H1 (cell line): ENCODE results near the gene LRP5. TPM values are rescaled to one million over a fixed set of nuclear protein-coding genes. Genes with fewer than 3 reads are reported as not detected.

Source experiments
- CTCF ChIA-PET: fragments of 300-600 bp; sonication (Branson Sonifier 250); formaldehyde crosslinking; loops from one replicate; lab custom pipeline; 2021; ENCODE audit not compliant: partially characterized antibody; lab: Charles Lee
- POLR2A ChIA-PET: fragments of 300-600 bp; sonication (Branson Sonifier 250); formaldehyde crosslinking; loops from one replicate; lab custom pipeline; 2021; ENCODE audit warnings: inconsistent platforms; ENCODE audit not compliant: partially characterized antibody; lab: Charles Lee
- DNase-seq, 2 experiments: peaks; one replicate each; pipeline versions ENCODE4 v3.0.0 to v3.0.0-alpha.2; 2010 to 2022; ENCODE audit warnings: low spot score in 2 of 2, low read depth in 1 of 2, mixed read lengths in 1 of 2
- FAIRE-seq: peaks from 2 replicates; lab custom pipeline; 2011; peaks lifted over from hg19 to GRCh38; lab: Jason Lieb, UNC
- H2AFZ ChIP-seq: 2 replicates; pipeline ENCODE4 v1.8.1; 2012; ENCODE audit warnings: low read length, inconsistent platforms
- H2AK5ac ChIP-seq: 2 replicates; pipeline ENCODE4 v1.6.1; 2013; ENCODE audit warnings: low read depth, low read length
- H2BK120ac ChIP-seq: replicated peaks from 2 replicates; pipeline ENCODE3; 2013; ENCODE audit warnings: low read depth, low read length, inconsistent platforms
- H2BK12ac ChIP-seq: 2 replicates; pipeline ENCODE4 v1.6.1; 2013; ENCODE audit warnings: low read depth, low read length
- H2BK15ac ChIP-seq: 2 replicates; pipeline ENCODE4 v1.6.1; 2013; ENCODE audit warnings: low read length
- H2BK20ac ChIP-seq: 2 replicates; pipeline ENCODE4 v1.6.1; 2013; ENCODE audit warnings: low read length
- H2BK5ac ChIP-seq: 2 replicates; pipeline ENCODE4 v1.6.1; 2013; ENCODE audit warnings: low read depth, low read length
- H3K14ac ChIP-seq: 2 replicates; pipeline ENCODE4 v1.6.1; 2013; ENCODE audit warnings: inconsistent platforms; ENCODE audit not compliant: insufficient read length
- H3K18ac ChIP-seq: 2 replicates; pipeline ENCODE4 v1.6.1; 2013; ENCODE audit warnings: low read length; ENCODE audit errors: extremely low read depth
- H3K23ac ChIP-seq: 2 replicates; pipeline ENCODE4 v1.6.1; 2013; ENCODE audit warnings: inconsistent platforms; ENCODE audit not compliant: insufficient read length
- H3K23me2 ChIP-seq: 2 replicates; pipeline ENCODE4 v1.6.1; 2013; ENCODE audit warnings: low read depth, low read length
- H3K27ac ChIP-seq: 2 replicates; pipeline ENCODE4 v1.6.1; 2011; ENCODE audit warnings: low read depth, low read length, inconsistent platforms
- H3K27me3 ChIP-seq, 4 experiments: replicated peaks in 1 of 4; 1 replicate in 1 of 4; 2 replicates in 3 of 4; pipeline versions ENCODE4 v1.6.1 to v1.8.1; 2011 to 2013; ENCODE audit warnings: low read length in 3 of 4, mild to moderate bottlenecking in 3 of 4, inconsistent platforms in 2 of 4, mixed read lengths in 2 of 4, moderate library complexity in 1 of 4; ENCODE audit not compliant: control insufficient read depth in 3 of 4, insufficient read depth in 3 of 4; ENCODE audit errors: extremely low read depth in 1 of 4
- H3K36me3 ChIP-seq, 4 experiments: 2 replicates each; pipeline versions ENCODE4 v1.6.1 to v1.8.1; 2011 to 2013; ENCODE audit warnings: mild to moderate bottlenecking in 4 of 4, low read length in 3 of 4, moderate library complexity in 2 of 4, control low read depth in 1 of 4, inconsistent platforms in 1 of 4; ENCODE audit not compliant: insufficient read depth in 4 of 4, control insufficient read depth in 2 of 4
- H3K4ac ChIP-seq: replicated peaks from 2 replicates; pipeline ENCODE3; 2013; ENCODE audit warnings: low read length, low read depth, mixed read lengths, inconsistent platforms; ENCODE audit not compliant: insufficient read length
- H3K4me1 ChIP-seq, 4 experiments: replicated peaks in 1 of 4; 1 replicate in 1 of 4; 2 replicates in 3 of 4; pipeline versions ENCODE4 v1.6.1 to v1.8.1; 2011 to 2013; ENCODE audit warnings: low read length in 3 of 4, inconsistent platforms in 2 of 4, mixed read lengths in 1 of 4; ENCODE audit not compliant: insufficient read depth in 4 of 4, control insufficient read depth in 3 of 4
- H3K4me2 ChIP-seq, 2 experiments: 2 replicates each; pipeline versions ENCODE4 v1.6.1 to v1.8.1; 2011 to 2013; ENCODE audit warnings: low read depth in 2 of 2, low read length in 2 of 2, control low read depth in 1 of 2, inconsistent platforms in 1 of 2, mild to moderate bottlenecking in 1 of 2; ENCODE audit not compliant: insufficient read depth in 1 of 2
- H3K4me3 ChIP-seq, 4 experiments: fragments of 200-600, 300-600 bp in 1 of 4; sonication (generic), shearing (Covaris generic), sonication (Bioruptor Twin) in 1 of 4; 2 replicates each; pipeline versions ENCODE4 v1.5.1 to v1.8.1; 2011 to 2016; ENCODE audit warnings: low read length in 4 of 4, low read depth in 3 of 4, control low read depth in 2 of 4, inconsistent platforms in 2 of 4, mild to moderate bottlenecking in 2 of 4, mixed read lengths in 1 of 4, moderate library complexity in 1 of 4; ENCODE audit not compliant: insufficient read depth in 2 of 4; ENCODE audit errors: extremely low read depth in 1 of 4
- H3K56ac ChIP-seq: replicated peaks from 2 replicates; pipeline ENCODE3; 2013; ENCODE audit warnings: low read depth, mild to moderate bottlenecking, mixed read lengths, low read length, inconsistent platforms; ENCODE audit not compliant: insufficient read length
- H3K79me1 ChIP-seq: 2 replicates; pipeline ENCODE4 v1.6.1; 2013; ENCODE audit warnings: low read depth, low read length, control low read depth
- H3K79me2 ChIP-seq, 2 experiments: 2 replicates each; pipeline versions ENCODE4 v1.6.1 to v1.8.1; 2012 to 2013; ENCODE audit warnings: low read length in 2 of 2, mild to moderate bottlenecking in 2 of 2, inconsistent platforms in 1 of 2; ENCODE audit not compliant: insufficient read depth in 2 of 2, control insufficient read depth in 1 of 2
- H3K9ac ChIP-seq, 4 experiments: replicated peaks in 1 of 4; 1 replicate in 1 of 4; 2 replicates in 3 of 4; pipeline versions ENCODE4 v1.6.1 to v1.8.1; 2011 to 2013; ENCODE audit warnings: low read depth in 3 of 4, low read length in 3 of 4, control low read depth in 2 of 4, mild to moderate bottlenecking in 2 of 4, moderate library complexity in 2 of 4, inconsistent platforms in 1 of 4; ENCODE audit errors: extremely low read depth in 1 of 4
- H3K9me3 ChIP-seq, 2 experiments: 2 replicates each; pipeline versions ENCODE4 v1.6.1 to v1.8.1; 2012 to 2013; ENCODE audit warnings: mild to moderate bottlenecking in 2 of 2, moderate library complexity in 2 of 2, control low read depth in 1 of 2, inconsistent platforms in 1 of 2, low read depth in 1 of 2, low read length in 1 of 2, mixed read lengths in 1 of 2; ENCODE audit not compliant: insufficient read depth in 2 of 2
- H4K20me1 ChIP-seq, 2 experiments: replicated peaks in 1 of 2; 2 replicates each; pipeline versions ENCODE3 to v1.8.1; 2011 to 2013; ENCODE audit warnings: inconsistent platforms in 2 of 2, low read length in 2 of 2, mild to moderate bottlenecking in 1 of 2; ENCODE audit not compliant: insufficient read depth in 2 of 2, control insufficient read depth in 1 of 2
- H4K5ac ChIP-seq: 2 replicates; pipeline ENCODE4 v1.6.1; 2013; ENCODE audit warnings: low read length, low read depth, mixed read lengths, inconsistent platforms; ENCODE audit not compliant: insufficient read length
- H4K8ac ChIP-seq: 2 replicates; pipeline ENCODE4 v1.8.0; 2013; ENCODE audit warnings: mild to moderate bottlenecking, moderate library complexity, low read length, inconsistent platforms; ENCODE audit not compliant: insufficient read depth; ENCODE audit errors: extremely low read depth
- H4K91ac ChIP-seq: replicated peaks from 2 replicates; pipeline ENCODE3; 2013; ENCODE audit warnings: low read length, mixed read lengths, inconsistent platforms; ENCODE audit not compliant: insufficient read length
- ASH2L ChIP-seq: fragments of 200-600, 300-600 bp; sonication (generic); IDR thresholded peaks from one replicate; pipeline ENCODE4 v1.7.1; 2017; ENCODE audit warnings: low read length
- CREB1 ChIP-seq: IDR thresholded peaks from 2 replicates; pipeline ENCODE4 v1.6.1; 2012; ENCODE audit warnings: inconsistent platforms
- GTF2F1 ChIP-seq: IDR thresholded peaks from 2 replicates; pipeline ENCODE4 v1.6.1; 2012; ENCODE audit warnings: low read depth, low read length, improper control_type of control experiment, borderline replicate concordance
- NANOG ChIP-seq: IDR thresholded peaks from 2 replicates; pipeline ENCODE4 v1.6.1; 2011; ENCODE audit warnings: low read length, low read depth, mild to moderate bottlenecking, inconsistent platforms; ENCODE audit not compliant: insufficient read depth, poor library complexity, severe bottlenecking
- POU5F1 ChIP-seq: IDR thresholded peaks from 2 replicates; pipeline ENCODE4 v1.6.1; 2011; ENCODE audit warnings: low read depth, mild to moderate bottlenecking, low read length, moderate library complexity
- RBBP5 ChIP-seq: IDR thresholded peaks from 2 replicates; pipeline ENCODE4 v1.7.1; 2012; ENCODE audit warnings: low read depth, mild to moderate bottlenecking, inconsistent platforms, low read length, moderate library complexity, borderline replicate concordance
- RNF2 ChIP-seq: fragments of 200-900, 300-1000 bp; sonication (generic); IDR thresholded peaks from 2 replicates; pipeline ENCODE4 v1.7.1; 2016; ENCODE audit warnings: borderline replicate concordance, low read depth, mild to moderate bottlenecking, antibody characterized with exemption, low read length; ENCODE audit not compliant: poor library complexity, severe bottlenecking; ENCODE audit errors: missing control alignments
- RXRA ChIP-seq: IDR thresholded peaks from 2 replicates; pipeline ENCODE4 v1.6.1; 2011; ENCODE audit warnings: low read depth, mild to moderate bottlenecking, low read length, moderate library complexity; ENCODE audit not compliant: insufficient read depth
- SAP30 ChIP-seq: fragments of 300-600 bp; sonication (generic); IDR thresholded peaks from 2 replicates; pipeline ENCODE4 v1.7.1; 2012; ENCODE audit warnings: low read length, moderate library complexity, mild to moderate bottlenecking, inconsistent platforms; ENCODE audit not compliant: insufficient read depth, insufficient replicate concordance
- SP2 ChIP-seq: IDR thresholded peaks from 2 replicates; pipeline ENCODE4 v1.6.1; 2012; ENCODE audit warnings: mild to moderate bottlenecking, low read length, inconsistent platforms
- TBP ChIP-seq: IDR thresholded peaks from 2 replicates; pipeline ENCODE4 v1.6.1; 2011; ENCODE audit warnings: low read depth, low read length, improper control_type of control experiment
- TCF12 ChIP-seq: IDR thresholded peaks from 2 replicates; pipeline ENCODE4 v1.6.1; 2011; ENCODE audit warnings: low read depth, mild to moderate bottlenecking, low read length
- YY1 ChIP-seq: IDR thresholded peaks from 2 replicates; pipeline ENCODE4 v1.6.1; 2011; ENCODE audit warnings: low read depth, mild to moderate bottlenecking, low read length
- WGBS, 2 experiments: shearing (Covaris generic) in 1 of 2; methylation state at CpG; one replicate each; pipeline versions ENCODE4 v1.1.6 to v1.1.7; 2013 to 2015; ENCODE audit warnings: low lambda C conversion rate in 2 of 2, mixed read lengths in 2 of 2, inconsistent platforms in 1 of 2, low coverage in 1 of 2, missing lambda C conversion rate in 1 of 2; ENCODE audit not compliant: insufficient replicate concordance in 2 of 2, insufficient coverage in 1 of 2, insufficient read length in 1 of 2; ENCODE audit errors: extremely low coverage in 1 of 2, missing lambda C conversion rate in 1 of 2; 5-methylcytosine and 5-hydroxymethylcytosine counted together
- polyA plus RNA-seq, 7 experiments: library from polyadenylated mRNA; depleted of rRNA in 3 of 7; stranded (reverse) in 5 of 7; unstranded in 2 of 7; fragments of >200 nt in 5 of 7; fragments of 200-250 nt in 2 of 7; gene quantifications; 1 replicate in 5 of 7; 2 replicates in 1 of 7; 4 replicates in 1 of 7; pipeline versions ENCODE4 v1.2.1 to v1.2.3, GENCODE V29; 2011 to 2013; ENCODE audit warnings: missing spikeins in 2 of 7, mixed read lengths in 2 of 7
- total RNA-seq: library from RNA; stranded (reverse); fragmentation: NEBNext Ultra II Directional; extraction: Animal tissue kit (Norgen Biotek cat#: 25700); gene quantifications from 2 replicates; pipeline ENCODE4 v1.2.1, GENCODE V29; 2021
- TF ChIP-seq, protein P1 (sequence below): IDR thresholded peaks from 2 replicates; pipeline ENCODE4 v1.6.1; 2011; ENCODE audit warnings: low read depth, mild to moderate bottlenecking, low read length; ENCODE audit not compliant: insufficient read depth

Gene LRP5
- total and polyA plus RNA-seq, 2 of the 8 experiments (the other 6 are each of a cell fraction or from before 2014, with no cell fraction given) = 19.0 to 38.9 TPM

DNA sequence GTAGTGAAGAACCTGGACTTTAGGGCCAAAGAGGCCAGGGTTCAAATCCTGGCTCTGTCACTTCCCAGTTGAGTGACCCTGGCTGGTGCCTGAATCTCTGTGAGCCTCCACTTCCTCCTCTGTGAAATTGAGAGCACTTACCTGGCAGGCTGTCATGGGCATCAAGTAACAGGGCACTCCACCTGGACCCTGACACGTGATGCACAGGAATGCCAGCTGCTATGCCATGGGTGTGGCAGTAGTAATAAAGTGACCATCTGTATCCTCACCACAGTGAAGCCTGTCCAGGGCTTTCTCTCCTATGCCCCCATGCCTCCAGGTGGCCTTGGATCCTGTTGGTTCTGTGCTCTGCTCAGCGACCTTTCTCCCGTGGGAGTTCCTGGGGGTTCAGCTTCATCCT lies 118.4 kb downstream of the LRP5 start:
- WGBS, 2 experiments = 91% methylated on average over 3 of the region's 3 CpGs; no CpG with 5 or more reads in 1 of the 2 experiments
- H3K36me3 ChIP-seq = peaks cover 8 to 25% (median 16%) of the 10 kb centered on the region in 4 experiments
- no peak overlapping the region for H2BK120ac ChIP-seq
- H2BK15ac ChIP-seq = no peak overlapping the region
- POLR2A ChIA-PET = no interaction called here
- no peaks in the 10 kb centered on the region for H3K23me2 ChIP-seq
- no peak overlapping the region for H2AK5ac ChIP-seq
- H3K56ac ChIP-seq = no peak overlapping the region
- H2BK5ac ChIP-seq = no peak overlapping the region
- H4K91ac ChIP-seq = no peak overlapping the region
- H3K4ac ChIP-seq = no peak overlapping the region
- H3K79me1 ChIP-seq = no peaks in the 10 kb centered on the region
- peaks cover 7 to 8% of the 10 kb centered on the region in 2 experiments; a peak in 3 of 4 replicates for H3K9me3 ChIP-seq
- CTCF ChIA-PET = interaction anchor here (1.1 to 1.7 kb wide), 2 partner anchors 105 to 153 kb away, joined by 3 to 4 read pairs; no protein-coding TSS in a partner anchor
- no peak overlapping the region for H3K4me2 ChIP-seq
- DNase-seq (no peak), FAIRE-seq (no peak)
- no peak overlapping the region for H4K8ac ChIP-seq
- H3K4me3 ChIP-seq = no peak overlapping the region
- no peak overlapping the region for H3K14ac ChIP-seq
- no peak overlapping the region for H3K18ac ChIP-seq
- H3K27me3 ChIP-seq = no peaks in the 10 kb centered on the region
- no peak overlapping the region for H2BK12ac ChIP-seq
- no peaks in the 10 kb centered on the region for H4K20me1 ChIP-seq
- H3K23ac ChIP-seq = no peak overlapping the region
- H2AFZ ChIP-seq = no peak overlapping the region
- H3K79me2 ChIP-seq = no peaks in the 10 kb centered on the region
- no peak overlapping the region for H3K27ac ChIP-seq
- no peak overlapping the region for H3K9ac ChIP-seq
- no peak overlapping the region for H4K5ac ChIP-seq
- no peak overlapping the region for H2BK20ac ChIP-seq
- no peaks in the 10 kb centered on the region; a peak in 1 of 7 replicates for H3K4me1 ChIP-seq
- TF ChIP-seq TBP = no peak
- TF ChIP-seq NANOG = no peak
- TF ChIP-seq RBBP5 = no peak
- TF ChIP-seq GTF2F1 = no peak
- no peak for TF ChIP-seq CREB1
- TF ChIP-seq YY1 = no peak
- TF ChIP-seq SAP30 = no peak
- no peak for TF ChIP-seq RNF2
- TF ChIP-seq RXRA = no peak
- TF ChIP-seq ASH2L = no peak
- TF ChIP-seq SP2 = no peak
- TF ChIP-seq TCF12 = no peak
- TF ChIP-seq, protein P1, sequence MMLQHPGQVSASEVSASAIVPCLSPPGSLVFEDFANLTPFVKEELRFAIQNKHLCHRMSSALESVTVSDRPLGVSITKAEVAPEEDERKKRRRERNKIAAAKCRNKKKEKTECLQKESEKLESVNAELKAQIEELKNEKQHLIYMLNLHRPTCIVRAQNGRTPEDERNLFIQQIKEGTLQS = no peak
- no peak for TF ChIP-seq POU5F1
